Aorta (tissue), 5 donors: Measurements from ENCODE around the gene BRAT1. TPM values are rescaled to one million over a fixed set of nuclear protein-coding genes. Genes with fewer than 3 reads are reported as not detected.
A peak's percentile ranks its signal among the peaks of the same experiment; 100 is the strongest.

Source experiments
- ATAC-seq: fragments of 200-7000 bp; cut with Tn5 transposase; one replicate; pipeline ENCODE4 v1.9.1; 2022; ENCODE audit warnings: moderate library complexity; ENCODE audit not compliant: low FRiP score
- DNase-seq, 2 donors: peaks; one replicate each; pipeline ENCODE4 v3.0.0-alpha.2; 2020
- H3K27ac ChIP-seq, 2 donors: one replicate each; pipeline ENCODE4 v1.5.1; 2013; ENCODE audit warnings: low read length in 2 of 2, mild to moderate bottlenecking in 2 of 2, moderate library complexity in 2 of 2, control low read depth in 1 of 2, inconsistent platforms in 1 of 2, low read depth in 1 of 2
- H3K27me3 ChIP-seq, 2 donors: one replicate each; pipeline ENCODE4 v1.6.1; 2013; ENCODE audit warnings: control low read depth in 1 of 2, low read length in 1 of 2, mild to moderate bottlenecking in 1 of 2, moderate library complexity in 1 of 2; ENCODE audit not compliant: insufficient read depth in 2 of 2, control insufficient read depth in 1 of 2
- H3K36me3 ChIP-seq, 2 donors: one replicate each; pipeline ENCODE4 v1.6.1; 2013; ENCODE audit warnings: control low read depth in 1 of 2, low read length in 1 of 2, mild to moderate bottlenecking in 1 of 2; ENCODE audit not compliant: insufficient read depth in 2 of 2, control insufficient read depth in 1 of 2
- H3K4me1 ChIP-seq, 2 donors: one replicate each; pipeline ENCODE4 v1.6.1; 2013; ENCODE audit warnings: low read length in 2 of 2, control low read depth in 1 of 2, mild to moderate bottlenecking in 1 of 2, moderate library complexity in 1 of 2; ENCODE audit not compliant: insufficient read depth in 2 of 2, control insufficient read depth in 1 of 2
- H3K4me3 ChIP-seq, 2 donors: one replicate each; pipeline ENCODE4 v1.5.1; 2013; ENCODE audit warnings: low read length in 2 of 2, control low read depth in 1 of 2, mild to moderate bottlenecking in 1 of 2
- H3K9me3 ChIP-seq: one replicate; pipeline ENCODE4 v1.6.1; 2013; ENCODE audit warnings: mild to moderate bottlenecking, low read length; ENCODE audit not compliant: control insufficient read depth
- WGBS, 2 donors: extraction: QIAGEN DNeasy Blood & Tissue Kit; methylation state at CpG; one replicate each; pipeline ENCODE4 v1.1.7; 2013; 5-methylcytosine and 5-hydroxymethylcytosine counted together
- intact Hi-C, 2 donors: fragments of 100-400 bp; cut with DNase I; formaldehyde crosslinking; loops; one replicate each; pipeline versions ENCODE4 v1.14.2 to v1.15.0; 2022
- polyA plus RNA-seq, 2 donors: library from polyadenylated mRNA; stranded (reverse); fragments of 200-250 nt; gene quantifications; one replicate each; pipeline ENCODE4 v1.2.3, GENCODE V29; 2013
- total RNA-seq, 2 donors: library from RNA; stranded (reverse); fragmentation: NEBNext Ultra II Directional; extraction: Animal tissue kit (Norgen Biotek cat#: 25700); gene quantifications; one replicate each; pipeline ENCODE4 v1.2.1, GENCODE V29; 2021
- donor health status: healthy with polysubstance abuse.
- donor health status: Bipolar disorder and iron deficiency.
- donor health status: DM: no; HTN: no; CAD: no.
- donor health status: DM: no; HTN: no; CAD: no.
- donor health status: DM: yes; HTN: yes; CAD: no.

BRAT1 gene
- total and polyA plus RNA-seq, 4 donors, result 11.8 to 63.9 (median 19.6) TPM

GRCh38 chr7:2558629-2559282 lies 3.4 kb upstream of the BRAT1 start, which contains the start of gene IQCE:
Gene IQCE, plus strand, starts transcription at chr7:2558979. Its CDS starts 203 bp downstream, at chr7:2559182.
- no peak within 1 kb of the TSS for H3K27ac ChIP-seq
- ATAC-seq, result peak; percentile 94
- WGBS, 2 donors, result 0 to 1% methylated on average over 50 to 66 of the region's 66 CpGs
- no peaks in the 10 kb centered on the region for H3K36me3 ChIP-seq
- intact Hi-C loops, result loop anchor here in 1 of 2 donors (5.0 to 10.0 kb wide), 2 partner anchors 49 to 286 kb away; partner anchors contain the start of gene GNA12
- no peaks in the 10 kb centered on the region for H3K4me1 ChIP-seq
- H3K9me3 ChIP-seq, result no peaks in the 10 kb centered on the region
- H3K4me3 ChIP-seq, result peak within 1 kb of the TSS; percentile 88 to 95
- H3K27me3 ChIP-seq, result no peaks in the 10 kb centered on the region
- peak; percentile 96 to 98 for DNase-seq

- Histone ChIP-seq H3K9me3 (no peaks in the 10 kb centered on the region), H3K27me3 (no peaks in the 10 kb centered on the region), H3K36me3 (no peaks in the 10 kb centered on the region), H3K4me3 (peak overlapping the region; percentile 79 to 97), H3K27ac (no peak overlapping the region), H3K4me1 (no peaks in the 10 kb centered on the region)
- intact Hi-C loops, result loop anchor here in 1 of 2 donors (5.0 to 10.0 kb wide), 2 partner anchors 53 to 290 kb away; partner anchors contain the start of gene GNA12
- 7 to 11% methylated on average over 11 to 12 of the region's 12 CpGs for WGBS, 2 donors
- ATAC-seq (no peak), DNase-seq (peak in 1 of 2 donors; percentile 44)
Measured at GRCh38 chr7:2554661-2555111, 638 bp downstream of the BRAT1 start.

- WGBS, 2 donors, result 79 to 80% methylated on average over 16 of the region's 16 CpGs
- no peaks in the 10 kb centered on the region for H3K4me1 ChIP-seq
- no peak overlapping the region for H3K27ac ChIP-seq
- H3K36me3 ChIP-seq, result no peaks in the 10 kb centered on the region
- intact Hi-C loops, result loop anchor here in 1 of 2 donors (10.0 kb wide), 1 partner anchor 291 kb away; the partner anchor contains the start of gene GNA12
- H3K4me3 ChIP-seq, result no peak overlapping the region
- no peaks in the 10 kb centered on the region for H3K27me3 ChIP-seq
- ATAC-seq, result no peak
- no peaks in the 10 kb centered on the region for H3K9me3 ChIP-seq
- peak in 1 of 2 donors; percentile 24 for DNase-seq
Measured at GRCh38 chr7:2553831-2554581, 1.3 kb downstream of the BRAT1 start.

GRCh38 chr7:2553108-2553507 lies 2.2 kb downstream of the BRAT1 start:
- Histone ChIP-seq H3K4me3 (no peak overlapping the region), H3K27me3 (no peaks in the 10 kb centered on the region), H3K36me3 (no peaks in the 10 kb centered on the region), H3K9me3 (no peaks in the 10 kb centered on the region), H3K27ac (no peak overlapping the region), H3K4me1 (no peaks in the 10 kb centered on the region)
- no peak for ATAC-seq
- peak in 1 of 2 donors; percentile 28 for DNase-seq
- intact Hi-C loops, result loop anchor here in 1 of 2 donors (10.0 kb wide), 1 partner anchor 292 kb away; the partner anchor contains the start of gene GNA12
- 95 to 97% methylated on average over 10 of the region's 10 CpGs for WGBS, 2 donors

GRCh38 chr7:2551418-2551817 lies 3.9 kb downstream of the BRAT1 start:
- intact Hi-C loops, result loop anchor here in 1 of 2 donors (10.0 kb wide), 1 partner anchor 293 kb away; the partner anchor contains the start of gene GNA12
- DNase-seq, result peak in 1 of 2 donors; percentile 18
- Histone ChIP-seq H3K9me3 (no peaks in the 10 kb centered on the region), H3K27me3 (no peaks in the 10 kb centered on the region), H3K36me3 (peaks cover 0 to 3% of the 10 kb centered on the region in 2 donors), H3K27ac (no peak overlapping the region), H3K4me1 (no peaks in the 10 kb centered on the region), H3K4me3 (no peak overlapping the region)
- no peak for ATAC-seq
- 98% methylated on average over 8 of the region's 8 CpGs for WGBS, 2 donors

GRCh38 chr7:2546776-2547586 lies 8.3 kb downstream of the BRAT1 start:
- 92 to 96% methylated on average over 31 of the region's 31 CpGs for WGBS, 2 donors
- DNase-seq (peak in 1 of 2 donors; percentile 16), ATAC-seq (no peak)
- no peaks in the 10 kb centered on the region for H3K27me3 ChIP-seq
- H3K27ac ChIP-seq, result no peak overlapping the region
- H3K9me3 ChIP-seq, result no peaks in the 10 kb centered on the region
- no peaks in the 10 kb centered on the region for H3K4me1 ChIP-seq
- no peak overlapping the region for H3K4me3 ChIP-seq
- peaks cover 0 to 5% of the 10 kb centered on the region in 2 donors for H3K36me3 ChIP-seq
- intact Hi-C loops, result no loop called here

- H3K4me3 ChIP-seq, result no peak overlapping the region
- H3K36me3 ChIP-seq, result peaks cover 0 to 8% of the 10 kb centered on the region in 2 donors
- H3K27ac ChIP-seq, result no peak overlapping the region
- DNase-seq, result peak in 1 of 2 donors; percentile 43
- intact Hi-C loops, result no loop called here
- no peaks in the 10 kb centered on the region for H3K27me3 ChIP-seq
- no peaks in the 10 kb centered on the region for H3K9me3 ChIP-seq
- WGBS, 2 donors, result 94 to 95% methylated on average over 20 of the region's 20 CpGs
- no peaks in the 10 kb centered on the region for H3K4me1 ChIP-seq
- no peak for ATAC-seq
Measured at GRCh38 chr7:2545746-2546425, 9.4 kb downstream of the BRAT1 start.
